ENCODE measurements around the gene TEX22.

- TF ChIP-seq CTCF (conservative IDR thresholded peaks at IDR 0.05): no peak
- TF ChIP-seq ZFX (IDR thresholded peaks at IDR 0.05): no peak
Measured at GRCh38 chr14:105368426-105368825, 29.9 kb upstream of the TEX22 start.

All from C4-2B (cell line).